ENCODE measurements around the gene STAT3. TPM values are rescaled to one million over a fixed set of nuclear protein-coding genes. Genes with fewer than 3 reads are reported as not detected.
A peak's percentile ranks its signal among the peaks of the same experiment; 100 is the strongest.

Gene STAT3
- total and polyA plus RNA-seq, 2 donors (not counting 3 experiments of a cell fraction or from before 2014, with no cell fraction given) = 59.1 to 124 TPM

- H3K9ac ChIP-seq (replicated peaks; ENCODE audit: extremely low read depth, insufficient read depth, low read length) = no peak overlapping the region
- POLR2A ChIA-PET = interaction anchor here (0.6 kb wide), 2 partner anchors 11 to 25 kb away, joined by 3 to 6 read pairs; no protein-coding TSS in a partner anchor
- dilution Hi-C loops (cut with MboI; ENCODE audit: extremely low pct_ligation_motif_present, low sequenced_read_pairs) (no loop called here), intact Hi-C loops (cut with micrococcal nuclease) (no loop called here)
- TF ChIP-seq FOS (IDR thresholded peaks at IDR 0.05; ENCODE audit: borderline replicate concordance, insufficient read depth, low read length) (no peak), CTCF (IDR thresholded peaks at IDR 0.05; ENCODE audit: extremely low read depth in 1 of 2, insufficient read depth in 1 of 2, low read depth in 1 of 2, low read length in 2 of 2) (no peak), POLR2AphosphoS5 (IDR thresholded peaks at IDR 0.05; ENCODE audit: insufficient read depth, low read depth, low read length) (no peak)
- H3K4me2 ChIP-seq (ENCODE audit: insufficient read depth, low read length) = no peak overlapping the region
- no peaks in the 10 kb centered on the region for H3K36me3 ChIP-seq (ENCODE audit: control insufficient read depth in 2 of 2, extremely low read depth in 1 of 2, insufficient read depth in 2 of 2, low read length in 2 of 2)
- H3K9me1 ChIP-seq (replicated peaks; ENCODE audit: control insufficient read depth, extremely low read depth, insufficient read depth, low read length) = no peaks in the 10 kb centered on the region
- no peaks in the 10 kb centered on the region for H3K9me3 ChIP-seq (replicated peaks; ENCODE audit: control insufficient read depth, insufficient read depth, low read length)
- peak; percentile 18 for DNase-seq (ENCODE audit: low read depth, low spot score)
- no TSS peak for BruUV-seq (replicated peaks)
- no peak for FAIRE-seq
- no peak overlapping the region for H3K27ac ChIP-seq (ENCODE audit: insufficient read depth, low read depth, low read length)
- H3K79me2 ChIP-seq (ENCODE audit: control insufficient read depth, insufficient read depth, low read length) = no peaks in the 10 kb centered on the region
- CTCF ChIA-PET = interaction anchor here (1.0 to 4.0 kb wide), 3 partner anchors 11 to 133 kb away, joined by 3 to 15 read pairs (median 4); no protein-coding TSS in a partner anchor
- no peak overlapping the region for H3K4me3 ChIP-seq (replicated peaks in 1 of 3; ENCODE audit: insufficient read depth in 1 of 3, low read depth in 1 of 3, low read length in 3 of 3)
- H2AFZ ChIP-seq (ENCODE audit: low read depth, low read length) = no peak overlapping the region
- no peaks in the 10 kb centered on the region for H3K27me3 ChIP-seq (ENCODE audit: control insufficient read depth in 2 of 2, insufficient read depth in 2 of 2, low read length in 2 of 2)
- no peaks in the 10 kb centered on the region for H4K20me1 ChIP-seq (replicated peaks; ENCODE audit: control insufficient read depth, extremely low read depth, insufficient read depth, low read length)
- H3K4me1 ChIP-seq (ENCODE audit: control insufficient read depth, extremely low read depth, insufficient read depth, low read length) = no peaks in the 10 kb centered on the region
Measured at GRCh38 chr17:42394838-42395237, 6.6 kb upstream of the STAT3 start.

GRCh38 chr17:42392692-42393415, 4.6 kb upstream of the STAT3 start:
- Histone ChIP-seq H3K4me2 (ENCODE audit: insufficient read depth, low read length) (no peak overlapping the region), H3K27ac (ENCODE audit: insufficient read depth, low read depth, low read length) (no peak overlapping the region), H3K4me3 (replicated peaks in 1 of 3; ENCODE audit: insufficient read depth in 1 of 3, low read depth in 1 of 3, low read length in 3 of 3) (no peak overlapping the region), H3K36me3 (ENCODE audit: control insufficient read depth in 2 of 2, extremely low read depth in 1 of 2, insufficient read depth in 2 of 2, low read length in 2 of 2) (no peaks in the 10 kb centered on the region), H3K4me1 (ENCODE audit: control insufficient read depth, extremely low read depth, insufficient read depth, low read length) (peaks cover 9% of the 10 kb centered on the region), H3K79me2 (ENCODE audit: control insufficient read depth, insufficient read depth, low read length) (peaks cover 2% of the 10 kb centered on the region), H3K27me3 (ENCODE audit: control insufficient read depth in 2 of 2, insufficient read depth in 2 of 2, low read length in 2 of 2) (no peaks in the 10 kb centered on the region), H2AFZ (ENCODE audit: low read depth, low read length) (no peak overlapping the region), H3K9me3 (replicated peaks; ENCODE audit: control insufficient read depth, insufficient read depth, low read length) (no peaks in the 10 kb centered on the region), H4K20me1 (replicated peaks; ENCODE audit: control insufficient read depth, extremely low read depth, insufficient read depth, low read length) (no peaks in the 10 kb centered on the region), H3K9ac (replicated peaks; ENCODE audit: extremely low read depth, insufficient read depth, low read length) (no peak overlapping the region), H3K9me1 (replicated peaks; ENCODE audit: control insufficient read depth, extremely low read depth, insufficient read depth, low read length) (no peaks in the 10 kb centered on the region)
- no TSS peak for BruUV-seq (replicated peaks)
- no peak for FAIRE-seq
- ChIA-PET CTCF (interaction anchor here (0.7 to 4.0 kb wide), 5 partner anchors 13 to 170 kb away, joined by 3 to 15 read pairs (median 3); no protein-coding TSS in a partner anchor), POLR2A (no interaction called here)
- TF ChIP-seq POLR2A (IDR thresholded peaks at IDR 0.05; ENCODE audit: low read depth, low read length) (no peak), POLR2AphosphoS5 (IDR thresholded peaks at IDR 0.05; ENCODE audit: insufficient read depth, low read depth, low read length) (no peak), EZH2 (IDR thresholded peaks at IDR 0.05; ENCODE audit: borderline replicate concordance, low read depth, low read length, severe bottlenecking) (no peak), GATA2 (IDR thresholded peaks at IDR 0.05; ENCODE audit: insufficient read depth, insufficient read length, low read depth, low read length) (no peak), CTCF (IDR thresholded peaks at IDR 0.05; ENCODE audit: extremely low read depth in 1 of 2, insufficient read depth in 1 of 2, low read depth in 1 of 2, low read length in 2 of 2) (no peak), MYC (IDR thresholded peaks at IDR 0.05; ENCODE audit: low read depth, low read length) (no peak), MAX (IDR thresholded peaks at IDR 0.05; ENCODE audit: insufficient read depth, insufficient read length) (no peak), FOS (IDR thresholded peaks at IDR 0.05; ENCODE audit: borderline replicate concordance, insufficient read depth, low read length) (no peak), JUN (IDR thresholded peaks at IDR 0.05; ENCODE audit: borderline replicate concordance, insufficient read depth, insufficient read length, low read depth) (no peak)
- no peak for DNase-seq (ENCODE audit: low read depth, low spot score)
- dilution Hi-C loops (cut with MboI; ENCODE audit: extremely low pct_ligation_motif_present, low sequenced_read_pairs) (no loop called here), intact Hi-C loops (cut with micrococcal nuclease) (no loop called here)
